HCT116 (cell line): ENCODE measurements around the gene GRK6.

Experiments
- CEBPB ChIP-seq: IDR thresholded peaks from 2 replicates; pipeline ENCODE4 v1.6.1; 2012; ENCODE audit warnings: low read depth
- EGR1 ChIP-seq: IDR thresholded peaks from 2 replicates; pipeline ENCODE4 v1.6.1; 2012; ENCODE audit warnings: low read depth
- EZH2 ChIP-seq: fragments of 200-600 bp; sonication (generic); IDR thresholded peaks from 2 replicates; pipeline ENCODE4 v1.6.1; 2017; ENCODE audit warnings: antibody characterized with exemption, mixed run types
- EZH2phosphoT487 ChIP-seq: fragments of 200-600 bp; IDR thresholded peaks from 2 replicates; pipeline ENCODE4 v1.6.1; 2018; ENCODE audit warnings: antibody characterized with exemption, borderline replicate concordance
- JUND ChIP-seq: IDR thresholded peaks from 2 replicates; pipeline ENCODE4 v1.6.1; 2012
- POLR2A ChIP-seq: IDR thresholded peaks from 2 replicates; pipeline ENCODE4 v1.7.0; 2011; ENCODE audit warnings: borderline replicate concordance; ENCODE audit not compliant: insufficient read depth, insufficient read length; ENCODE audit errors: extremely low read depth
- POLR2AphosphoS5 ChIP-seq: IDR thresholded peaks from 2 replicates; pipeline ENCODE4 v1.6.1; 2011; ENCODE audit warnings: mild to moderate bottlenecking, low read depth, low read length, moderate library complexity
- YY1 ChIP-seq: IDR thresholded peaks from 2 replicates; pipeline ENCODE4 v1.6.1; 2011; ENCODE audit warnings: low read length, low read depth, moderate library complexity, mild to moderate bottlenecking; ENCODE audit not compliant: insufficient replicate concordance; ENCODE audit errors: extremely low read depth
- TF ChIP-seq, protein P1 (sequence below), 3 experiments: fragments of 200-600 bp in 1 of 3; sonication (generic) in 1 of 3; IDR thresholded peaks in 2 of 3; conservative IDR thresholded peaks in 1 of 3; 2 replicates each; pipeline ENCODE4 v1.5.1; 2012 to 2017; ENCODE audit warnings: low read depth in 2 of 3, low read length in 2 of 3, antibody characterized with exemption in 1 of 3, borderline replicate concordance in 1 of 3, control low read depth in 1 of 3, mild to moderate bottlenecking in 1 of 3, mixed read lengths in 1 of 3, mixed run types in 1 of 3, moderate library complexity in 1 of 3; ENCODE audit not compliant: insufficient read depth in 1 of 3

DNA sequence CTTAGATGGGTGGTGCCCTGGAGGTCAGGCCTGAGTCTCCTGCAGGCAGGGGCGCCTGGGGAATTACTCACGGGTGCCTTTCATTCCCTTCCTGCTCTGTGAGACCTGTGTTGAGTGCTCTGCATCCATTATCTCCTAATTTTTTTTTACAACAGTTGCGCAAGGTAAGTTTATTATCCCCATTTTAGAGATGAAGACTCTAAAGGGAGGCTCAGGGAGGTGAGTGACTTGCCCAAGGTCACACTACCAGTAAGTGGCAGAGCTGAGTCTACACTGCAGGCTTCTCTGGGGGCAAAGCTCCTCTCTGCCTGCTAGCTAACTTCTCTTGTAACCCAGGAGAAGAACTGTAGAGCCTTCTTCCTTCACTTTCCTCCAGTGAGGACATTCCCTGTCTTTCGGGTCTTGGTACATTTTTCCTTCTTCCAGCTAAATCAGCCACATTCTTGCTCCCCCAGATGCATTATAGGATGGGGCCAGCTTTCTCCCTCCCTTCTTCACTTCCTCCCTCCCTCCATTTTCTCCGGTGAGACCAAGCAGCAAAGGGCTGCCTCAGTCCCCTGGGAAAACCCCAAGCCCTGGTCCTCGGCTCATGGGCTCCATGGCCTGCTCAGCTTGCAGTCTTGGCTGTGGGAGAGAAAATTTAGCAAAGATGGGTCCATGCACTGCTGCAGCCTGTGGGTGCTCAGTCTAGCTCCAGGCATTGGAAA, 21.9 kb downstream of the GRK6 start:
- TF ChIP-seq EGR1: no peak
- TF ChIP-seq JUND: no peak
- TF ChIP-seq, protein P1, sequence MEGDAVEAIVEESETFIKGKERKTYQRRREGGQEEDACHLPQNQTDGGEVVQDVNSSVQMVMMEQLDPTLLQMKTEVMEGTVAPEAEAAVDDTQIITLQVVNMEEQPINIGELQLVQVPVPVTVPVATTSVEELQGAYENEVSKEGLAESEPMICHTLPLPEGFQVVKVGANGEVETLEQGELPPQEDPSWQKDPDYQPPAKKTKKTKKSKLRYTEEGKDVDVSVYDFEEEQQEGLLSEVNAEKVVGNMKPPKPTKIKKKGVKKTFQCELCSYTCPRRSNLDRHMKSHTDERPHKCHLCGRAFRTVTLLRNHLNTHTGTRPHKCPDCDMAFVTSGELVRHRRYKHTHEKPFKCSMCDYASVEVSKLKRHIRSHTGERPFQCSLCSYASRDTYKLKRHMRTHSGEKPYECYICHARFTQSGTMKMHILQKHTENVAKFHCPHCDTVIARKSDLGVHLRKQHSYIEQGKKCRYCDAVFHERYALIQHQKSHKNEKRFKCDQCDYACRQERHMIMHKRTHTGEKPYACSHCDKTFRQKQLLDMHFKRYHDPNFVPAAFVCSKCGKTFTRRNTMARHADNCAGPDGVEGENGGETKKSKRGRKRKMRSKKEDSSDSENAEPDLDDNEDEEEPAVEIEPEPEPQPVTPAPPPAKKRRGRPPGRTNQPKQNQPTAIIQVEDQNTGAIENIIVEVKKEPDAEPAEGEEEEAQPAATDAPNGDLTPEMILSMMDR (IDR thresholded peaks at IDR 0.05 in 2 of 3, conservative IDR thresholded peaks at IDR 0.05 in 1 of 3; ENCODE audit: borderline replicate concordance in 1 of 3, insufficient read depth in 1 of 3, low read depth in 2 of 3, low read length in 2 of 3): no peak
- TF ChIP-seq POLR2AphosphoS5: no peak
- TF ChIP-seq YY1: no peak
- no peak for TF ChIP-seq POLR2A
- no peak for TF ChIP-seq EZH2
- no peak for TF ChIP-seq EZH2phosphoT487
- TF ChIP-seq CEBPB: no peak
